ENCODE results near the gene ODAD3.

- TF ChIP-seq EZH2phosphoT487 (IDR thresholded peaks at IDR 0.05; ENCODE audit: low read depth, severe bottlenecking, unreplicated experiment) (no peak), CTCF (IDR thresholded peaks at IDR 0.05; ENCODE audit: poor library complexity) (no peak), EZH2 (IDR thresholded peaks at IDR 0.05; ENCODE audit: borderline replicate concordance) (no peak)
These were observed 55.0 kb downstream of the ODAD3 start for GRCh38 chr19:11379857-11380350.

Measured in hepatocyte (in vitro differentiated cells).